Measurements from ENCODE around the gene PDZK1IP1.

Gene PDZK1IP1

GRCh38 chr1:47225430-47226100, 35.7 kb upstream of the PDZK1IP1 start:
- no peaks in the 10 kb centered on the region for H3K9me3 ChIP-seq
- TF ChIP-seq CTCF (IDR thresholded peaks at IDR 0.05) = no peak
- H3K36me3 ChIP-seq = no peaks in the 10 kb centered on the region
- no peak overlapping the region for H3K27ac ChIP-seq
- no peak overlapping the region for H3K4me3 ChIP-seq (ENCODE audit: low read depth in 1 of 2, low read length in 1 of 2)
- H3K4me1 ChIP-seq (ENCODE audit: control insufficient read depth in 1 of 2, insufficient read depth in 1 of 2, low read depth in 1 of 2, low read length in 1 of 2) = peaks cover 3 to 23% of the 10 kb centered on the region in 2 experiments
- peaks cover 96% of the 10 kb centered on the region for H3K27me3 ChIP-seq

DNA sequence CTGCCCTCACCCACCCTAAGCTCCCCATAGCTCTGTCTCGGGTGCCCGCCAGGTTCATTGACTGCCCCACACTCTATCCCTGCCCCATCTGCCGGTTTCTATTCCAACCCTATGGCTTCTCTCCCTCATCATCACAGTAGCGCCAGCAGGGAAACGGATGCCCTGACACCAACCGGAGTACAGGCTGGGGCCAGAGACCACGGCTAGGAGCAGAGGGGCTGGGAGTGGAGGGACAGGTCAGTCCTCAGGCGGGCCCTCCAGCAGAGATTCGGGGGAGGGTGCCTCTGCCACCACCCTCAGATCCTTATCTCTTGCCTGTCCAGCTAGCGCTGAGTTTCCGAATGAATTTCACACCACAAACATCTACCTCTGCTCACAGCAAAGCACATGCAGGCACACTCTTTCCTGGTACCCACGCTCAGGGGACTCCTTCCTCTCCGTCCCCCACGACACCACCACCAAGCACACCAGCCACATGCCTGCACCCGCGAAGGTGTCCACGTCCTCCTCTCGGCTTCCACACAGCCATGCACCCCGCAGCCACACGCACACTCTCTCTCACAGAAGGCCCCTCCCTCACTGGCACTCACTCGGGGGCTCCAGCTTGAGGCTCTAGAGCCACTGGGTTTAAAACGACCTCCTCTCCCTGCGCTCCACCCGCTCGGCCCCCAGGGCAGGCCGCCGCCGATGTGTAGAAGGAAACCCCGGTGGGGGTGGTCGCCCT, 35.0 kb upstream of the PDZK1IP1 start:
- peaks cover 0 to 15% of the 10 kb centered on the region in 2 experiments for H3K4me1 ChIP-seq (ENCODE audit: control insufficient read depth in 1 of 2, insufficient read depth in 1 of 2, low read depth in 1 of 2, low read length in 1 of 2)
- H3K27me3 ChIP-seq = peaks cover 92% of the 10 kb centered on the region
- no peak overlapping the region for H3K4me3 ChIP-seq (ENCODE audit: low read depth in 1 of 2, low read length in 1 of 2)

GRCh38 chr1:47223921-47224675, 34.3 kb upstream of the PDZK1IP1 start:
- no peak overlapping the region for H3K27ac ChIP-seq
- H3K4me3 ChIP-seq (ENCODE audit: low read depth in 1 of 2, low read length in 1 of 2) = no peak overlapping the region
- H3K36me3 ChIP-seq = no peaks in the 10 kb centered on the region
- H3K9me3 ChIP-seq = no peaks in the 10 kb centered on the region
- H3K27me3 ChIP-seq = peaks cover 89% of the 10 kb centered on the region
- H3K4me1 ChIP-seq (ENCODE audit: control insufficient read depth in 1 of 2, insufficient read depth in 1 of 2, low read depth in 1 of 2, low read length in 1 of 2) = peaks cover 0 to 10% of the 10 kb centered on the region in 2 experiments
- no peak for TF ChIP-seq CTCF (IDR thresholded peaks at IDR 0.05)

More for the DNA sequence above, 35.0 kb upstream of the PDZK1IP1 start:
- Histone ChIP-seq H3K27ac (no peak overlapping the region), H3K36me3 (no peaks in the 10 kb centered on the region), H3K9me3 (no peaks in the 10 kb centered on the region)
- no peak for TF ChIP-seq CTCF (IDR thresholded peaks at IDR 0.05)

- H3K36me3 ChIP-seq = no peaks in the 10 kb centered on the region
- TF ChIP-seq CTCF (IDR thresholded peaks at IDR 0.05) = no peak
Measured at GRCh38 chr1:47223174-47223920, 33.5 kb upstream of the PDZK1IP1 start.

GRCh38 chr1:47222476-47222875, 32.6 kb upstream of the PDZK1IP1 start:
- no peak for TF ChIP-seq CTCF (IDR thresholded peaks at IDR 0.05)
- Histone ChIP-seq H3K4me1 (ENCODE audit: control insufficient read depth in 1 of 2, insufficient read depth in 1 of 2, low read depth in 1 of 2, low read length in 1 of 2) (peaks cover 0 to 10% of the 10 kb centered on the region in 2 experiments), H3K4me3 (ENCODE audit: low read depth in 1 of 2, low read length in 1 of 2) (no peak overlapping the region), H3K27me3 (peaks cover 72% of the 10 kb centered on the region), H3K36me3 (no peaks in the 10 kb centered on the region), H3K27ac (no peak overlapping the region), H3K9me3 (no peaks in the 10 kb centered on the region)

More at GRCh38 chr1:47223174-47223920, 33.5 kb upstream of the PDZK1IP1 start:
- Histone ChIP-seq H3K4me1 (ENCODE audit: control insufficient read depth in 1 of 2, insufficient read depth in 1 of 2, low read depth in 1 of 2, low read length in 1 of 2) (peaks cover 0 to 10% of the 10 kb centered on the region in 2 experiments), H3K4me3 (ENCODE audit: low read depth in 1 of 2, low read length in 1 of 2) (no peak overlapping the region), H3K27me3 (peaks cover 81% of the 10 kb centered on the region), H3K9me3 (no peaks in the 10 kb centered on the region), H3K27ac (no peak overlapping the region)

Measured in neutrophil (primary cell).